ENCODE data around the gene CELSR1.

GRCh38 chr22:46517255-46517761, 20.1 kb downstream of the CELSR1 start:
- TF ChIP-seq POLR2A (IDR thresholded peaks at IDR 0.05): no peak
- no peak for TF ChIP-seq CTCF (IDR thresholded peaks at IDR 0.05)

All from ovary (tissue), 3 donors.